Measurements from ENCODE around the gene AP1B1. TPM values are rescaled to one million over a fixed set of nuclear protein-coding genes. Genes with fewer than 3 reads are reported as not detected.

AP1B1 gene
- total and polyA plus RNA-seq, 2 experiments from 2014 or later: 46.6 to 50.1 TPM

DNA sequence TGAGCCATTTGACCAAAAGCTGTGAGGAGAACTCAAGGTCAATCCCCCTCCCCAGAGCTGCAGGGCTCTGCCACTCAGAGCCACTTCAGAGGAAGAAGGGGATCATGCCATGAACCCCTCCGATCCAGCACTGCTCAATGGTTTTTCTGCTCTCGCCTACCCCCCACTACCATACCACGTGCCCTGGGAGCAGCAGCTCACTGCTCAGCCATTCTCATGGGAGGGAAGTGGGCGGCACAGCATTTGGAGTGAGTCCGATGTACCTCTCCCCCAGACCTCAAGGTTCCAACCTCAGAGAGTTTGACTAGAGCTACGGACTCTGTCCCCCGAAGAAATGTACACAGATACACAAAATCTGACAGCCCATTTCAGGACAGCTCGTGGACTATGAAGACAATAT, 34.5 kb downstream of the AP1B1 start:
- no peak overlapping the region for H3K4me3 ChIP-seq
- no peaks in the 10 kb centered on the region for H3K79me2 ChIP-seq
- TF ChIP-seq EZH2 (IDR thresholded peaks at IDR 0.05; ENCODE audit: borderline replicate concordance) (no peak), CTCF (IDR thresholded peaks at IDR 0.05; ENCODE audit: poor library complexity) (no peak), EZH2phosphoT487 (IDR thresholded peaks at IDR 0.05; ENCODE audit: low read depth, severe bottlenecking, unreplicated experiment) (no peak)
- no peak overlapping the region for H2AFZ ChIP-seq
- H3K27ac ChIP-seq: no peak overlapping the region
- H4K20me1 ChIP-seq (ENCODE audit: insufficient read depth, poor library complexity, severe bottlenecking): no peaks in the 10 kb centered on the region
- no peaks in the 10 kb centered on the region for H3K4me1 ChIP-seq (ENCODE audit: insufficient read depth)
- 92% methylated on average over 8 of the region's 8 CpGs for WGBS (ENCODE audit: low lambda C conversion rate, missing lambda C conversion rate)
- H3K4me2 ChIP-seq: no peak overlapping the region
- H3K9me2 ChIP-seq (replicated peaks; ENCODE audit: insufficient read depth): no peaks in the 10 kb centered on the region
- no peak for DNase-seq (ENCODE audit: low spot score)
- H3K36me3 ChIP-seq (replicated peaks; ENCODE audit: insufficient read depth, low read depth): no peaks in the 10 kb centered on the region
- H3K27me3 ChIP-seq: no peaks in the 10 kb centered on the region
- no peaks in the 10 kb centered on the region for H3K9me3 ChIP-seq (ENCODE audit: low read depth)

DNA sequence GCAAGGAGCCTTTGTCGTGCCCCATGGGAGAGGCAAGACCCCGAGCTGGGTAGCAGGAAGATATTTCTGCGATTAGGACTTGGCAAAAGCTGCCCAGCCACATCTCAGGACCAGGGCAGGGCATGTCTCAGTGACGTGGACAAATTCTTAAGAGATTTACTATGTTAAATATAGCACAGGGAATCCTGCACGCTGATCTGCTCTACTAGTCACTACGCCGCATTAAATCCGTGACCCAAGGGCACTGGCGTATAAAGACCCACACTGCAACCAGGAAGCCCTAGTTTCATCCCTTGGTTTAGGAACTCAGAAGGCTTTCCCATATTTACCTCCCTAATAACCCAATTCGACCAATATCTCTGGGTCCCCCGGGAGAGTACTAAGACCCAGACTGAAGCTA, 35.1 kb downstream of the AP1B1 start:
- Histone ChIP-seq H3K4me3 (no peak overlapping the region), H3K9me3 (ENCODE audit: low read depth) (no peaks in the 10 kb centered on the region), H3K79me2 (no peaks in the 10 kb centered on the region), H3K4me1 (ENCODE audit: insufficient read depth) (no peaks in the 10 kb centered on the region), H3K9me2 (replicated peaks; ENCODE audit: insufficient read depth) (no peaks in the 10 kb centered on the region), H3K27me3 (no peaks in the 10 kb centered on the region), H3K36me3 (replicated peaks; ENCODE audit: insufficient read depth, low read depth) (no peaks in the 10 kb centered on the region), H2AFZ (no peak overlapping the region), H4K20me1 (ENCODE audit: insufficient read depth, poor library complexity, severe bottlenecking) (no peaks in the 10 kb centered on the region), H3K27ac (no peak overlapping the region), H3K4me2 (no peak overlapping the region)
- DNase-seq (ENCODE audit: low spot score): no peak
- TF ChIP-seq EZH2phosphoT487 (IDR thresholded peaks at IDR 0.05; ENCODE audit: low read depth, severe bottlenecking, unreplicated experiment): no peak
- TF ChIP-seq EZH2 (IDR thresholded peaks at IDR 0.05; ENCODE audit: borderline replicate concordance): no peak
- TF ChIP-seq CTCF (IDR thresholded peaks at IDR 0.05; ENCODE audit: poor library complexity): no peak
- 96% methylated on average over 11 of the region's 11 CpGs for WGBS (ENCODE audit: low lambda C conversion rate, missing lambda C conversion rate)

DNA sequence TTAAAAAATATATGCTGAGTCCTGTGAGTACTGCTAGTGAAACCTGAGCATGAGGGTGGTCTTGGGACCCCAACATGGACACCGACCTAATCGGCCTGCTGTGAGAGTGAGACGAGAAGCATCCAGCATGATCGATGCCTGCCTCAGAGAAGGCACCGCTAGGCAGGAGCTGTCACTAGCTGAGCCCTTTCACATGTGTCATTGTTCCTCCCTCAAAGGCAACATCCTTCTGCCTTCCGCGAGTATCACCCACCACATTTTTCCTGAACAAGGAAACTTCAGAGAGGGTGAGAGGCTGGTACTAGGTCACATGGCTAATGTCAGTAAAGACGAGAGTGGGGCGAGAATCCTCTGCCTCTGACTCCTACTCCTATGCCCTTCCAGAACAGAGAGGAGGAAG, 35.6 kb downstream of the AP1B1 start:
- 92% methylated on average over 9 of the region's 9 CpGs for WGBS (ENCODE audit: low lambda C conversion rate, missing lambda C conversion rate)
- Histone ChIP-seq H3K36me3 (replicated peaks; ENCODE audit: insufficient read depth, low read depth) (no peaks in the 10 kb centered on the region), H2AFZ (no peak overlapping the region), H3K9me3 (ENCODE audit: low read depth) (no peaks in the 10 kb centered on the region), H3K4me3 (no peak overlapping the region), H4K20me1 (ENCODE audit: insufficient read depth, poor library complexity, severe bottlenecking) (no peaks in the 10 kb centered on the region), H3K79me2 (no peaks in the 10 kb centered on the region), H3K27ac (no peak overlapping the region), H3K9me2 (replicated peaks; ENCODE audit: insufficient read depth) (no peaks in the 10 kb centered on the region), H3K4me1 (ENCODE audit: insufficient read depth) (no peaks in the 10 kb centered on the region), H3K27me3 (no peaks in the 10 kb centered on the region), H3K4me2 (no peak overlapping the region)
- DNase-seq (ENCODE audit: low spot score): no peak
- no peak for TF ChIP-seq EZH2 (IDR thresholded peaks at IDR 0.05; ENCODE audit: borderline replicate concordance)
- no peak for TF ChIP-seq CTCF (IDR thresholded peaks at IDR 0.05; ENCODE audit: poor library complexity)
- TF ChIP-seq EZH2phosphoT487 (IDR thresholded peaks at IDR 0.05; ENCODE audit: low read depth, severe bottlenecking, unreplicated experiment): no peak

- WGBS (ENCODE audit: low lambda C conversion rate, missing lambda C conversion rate): 85% methylated on average over 9 of the region's 9 CpGs
- H3K9me2 ChIP-seq (replicated peaks; ENCODE audit: insufficient read depth): no peaks in the 10 kb centered on the region
- no peak overlapping the region for H3K4me2 ChIP-seq
- no peak overlapping the region for H2AFZ ChIP-seq
- no peak overlapping the region for H3K4me3 ChIP-seq
- DNase-seq (ENCODE audit: low spot score): no peak
- no peak for TF ChIP-seq EZH2phosphoT487 (IDR thresholded peaks at IDR 0.05; ENCODE audit: low read depth, severe bottlenecking, unreplicated experiment)
- TF ChIP-seq EZH2 (IDR thresholded peaks at IDR 0.05; ENCODE audit: borderline replicate concordance): no peak
- no peak for TF ChIP-seq CTCF (IDR thresholded peaks at IDR 0.05; ENCODE audit: poor library complexity)
- no peaks in the 10 kb centered on the region for H3K36me3 ChIP-seq (replicated peaks; ENCODE audit: insufficient read depth, low read depth)
- H3K27ac ChIP-seq: no peak overlapping the region
- H3K27me3 ChIP-seq: no peaks in the 10 kb centered on the region
- no peaks in the 10 kb centered on the region for H3K4me1 ChIP-seq (ENCODE audit: insufficient read depth)
- H4K20me1 ChIP-seq (ENCODE audit: insufficient read depth, poor library complexity, severe bottlenecking): no peaks in the 10 kb centered on the region
- H3K9me3 ChIP-seq (ENCODE audit: low read depth): no peaks in the 10 kb centered on the region
- H3K79me2 ChIP-seq: no peaks in the 10 kb centered on the region
Measured at GRCh38 chr22:29351891-29352290, 36.5 kb downstream of the AP1B1 start.
